Measurements from ENCODE around the gene ZNF146. TPM values are rescaled to one million over a fixed set of nuclear protein-coding genes. Genes with fewer than 3 reads are reported as not detected.
A peak's percentile ranks its signal among the peaks of the same experiment; 100 is the strongest.
"Not testable (repeated sequence)": the region's sequence is repeated elsewhere in the genome, so short reads cannot be mapped to it uniquely, and the experiment has no call there.

Gene ZNF146
- total and polyA plus RNA-seq, 7 donors, result 28.0 to 71.7 (median 52.1) TPM

- no peaks in the 10 kb centered on the region for H3K9me3 ChIP-seq
- 95 to 96% methylated on average over 17 of the region's 17 CpGs for WGBS, 2 donors
- H3K27me3 ChIP-seq, result no peaks in the 10 kb centered on the region
- H3K36me3 ChIP-seq, result peaks cover 3 to 19% (median 8%) of the 10 kb centered on the region in 4 donors
- no peak overlapping the region for H3K4me3 ChIP-seq
- intact Hi-C loops (cut with DNase I), result no loop called here
- DNase-seq, result no peak
- H3K27ac ChIP-seq, result no peak overlapping the region
- TF ChIP-seq POLR2AphosphoS5 (IDR thresholded peaks at IDR 0.05) (no peak), EP300 (IDR thresholded peaks at IDR 0.05) (no peak), POLR2A (IDR thresholded peaks at IDR 0.05) (no peak)
- TF ChIP-seq, protein P1, sequence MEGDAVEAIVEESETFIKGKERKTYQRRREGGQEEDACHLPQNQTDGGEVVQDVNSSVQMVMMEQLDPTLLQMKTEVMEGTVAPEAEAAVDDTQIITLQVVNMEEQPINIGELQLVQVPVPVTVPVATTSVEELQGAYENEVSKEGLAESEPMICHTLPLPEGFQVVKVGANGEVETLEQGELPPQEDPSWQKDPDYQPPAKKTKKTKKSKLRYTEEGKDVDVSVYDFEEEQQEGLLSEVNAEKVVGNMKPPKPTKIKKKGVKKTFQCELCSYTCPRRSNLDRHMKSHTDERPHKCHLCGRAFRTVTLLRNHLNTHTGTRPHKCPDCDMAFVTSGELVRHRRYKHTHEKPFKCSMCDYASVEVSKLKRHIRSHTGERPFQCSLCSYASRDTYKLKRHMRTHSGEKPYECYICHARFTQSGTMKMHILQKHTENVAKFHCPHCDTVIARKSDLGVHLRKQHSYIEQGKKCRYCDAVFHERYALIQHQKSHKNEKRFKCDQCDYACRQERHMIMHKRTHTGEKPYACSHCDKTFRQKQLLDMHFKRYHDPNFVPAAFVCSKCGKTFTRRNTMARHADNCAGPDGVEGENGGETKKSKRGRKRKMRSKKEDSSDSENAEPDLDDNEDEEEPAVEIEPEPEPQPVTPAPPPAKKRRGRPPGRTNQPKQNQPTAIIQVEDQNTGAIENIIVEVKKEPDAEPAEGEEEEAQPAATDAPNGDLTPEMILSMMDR (IDR thresholded peaks at IDR 0.05), result no peak
- H3K4me1 ChIP-seq, result no peaks in the 10 kb centered on the region
Observed at GRCh38 chr19:36182612-36183244, 32.2 kb upstream of the ZNF146 start.

DNA sequence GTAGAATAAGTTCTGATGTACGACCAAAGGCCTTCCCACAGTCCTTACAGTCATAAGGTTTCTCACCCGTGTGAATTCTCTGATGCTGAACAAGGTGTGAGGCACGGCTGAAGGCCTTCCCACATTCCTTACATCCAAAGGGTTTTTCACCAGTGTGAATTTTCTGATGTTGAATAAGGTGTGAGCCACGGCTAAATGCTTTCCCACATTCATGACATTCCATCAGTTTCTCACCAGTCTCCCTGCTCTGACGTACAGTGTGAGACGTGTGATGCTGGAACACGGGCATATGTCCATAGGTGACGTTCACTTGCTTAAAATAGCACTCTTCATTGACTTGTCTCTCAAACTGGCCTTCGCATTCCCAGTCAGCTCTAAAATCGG is 31.7 kb upstream of the ZNF146 start:
- H3K36me3 ChIP-seq, result peaks cover 3 to 19% (median 8%) of the 10 kb centered on the region in 4 donors
- H3K4me3 ChIP-seq, result no peak overlapping the region
- TF ChIP-seq POLR2A (IDR thresholded peaks at IDR 0.05), result no peak
- TF ChIP-seq, protein P1 (IDR thresholded peaks at IDR 0.05), result no peak
- TF ChIP-seq POLR2AphosphoS5 (IDR thresholded peaks at IDR 0.05), result no peak
- TF ChIP-seq EP300 (IDR thresholded peaks at IDR 0.05), result no peak
- no peaks in the 10 kb centered on the region for H3K4me1 ChIP-seq
- H3K27ac ChIP-seq, result no peak overlapping the region
- DNase-seq, result no peak
- no peaks in the 10 kb centered on the region for H3K27me3 ChIP-seq
- no peaks in the 10 kb centered on the region for H3K9me3 ChIP-seq
- intact Hi-C loops (cut with DNase I), result no loop called here
- WGBS, 2 donors, result 90 to 93% methylated on average over 10 of the region's 10 CpGs

- WGBS, 2 donors, result 92 to 96% methylated on average over 5 of the region's 5 CpGs
Observed at GRCh38 chr19:36186722-36187121, 28.2 kb upstream of the ZNF146 start.

DNA sequence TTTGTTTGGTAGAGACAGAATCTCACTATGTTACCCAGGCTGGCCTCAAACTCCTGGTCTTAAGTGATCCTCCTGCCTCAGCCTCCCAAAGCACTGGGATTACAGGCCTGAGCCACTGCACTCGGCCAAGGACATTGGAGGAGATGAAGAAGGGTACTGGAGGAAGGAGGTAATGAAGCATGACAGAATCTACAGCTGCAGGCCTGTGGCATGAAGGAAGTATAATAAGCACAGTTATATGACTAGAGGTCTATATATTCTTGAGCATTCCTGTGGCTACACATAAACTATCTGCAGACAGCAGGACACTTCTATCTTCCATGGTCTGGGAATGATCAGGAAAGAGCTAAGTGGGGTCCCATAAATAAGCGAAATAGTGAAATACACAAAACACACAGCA is 18.7 kb upstream of the ZNF146 start:
- no peaks in the 10 kb centered on the region for H3K4me1 ChIP-seq
- WGBS, 2 donors, result 91 to 96% methylated on average over 2 of the region's 2 CpGs
- intact Hi-C loops (cut with DNase I), result loop anchor here (10.0 kb wide), 1 partner anchor 299 kb away; no protein-coding TSS in a partner anchor
- no peak for DNase-seq
- H3K36me3 ChIP-seq, result peaks cover 0 to 26% (median 14%) of the 10 kb centered on the region in 4 donors
- H3K27ac ChIP-seq, result no peak overlapping the region
- H3K27me3 ChIP-seq, result no peaks in the 10 kb centered on the region
- H3K4me3 ChIP-seq, result no peak overlapping the region
- TF ChIP-seq EP300 (IDR thresholded peaks at IDR 0.05), result no peak
- TF ChIP-seq, protein P1 (IDR thresholded peaks at IDR 0.05), result no peak
- TF ChIP-seq POLR2A (IDR thresholded peaks at IDR 0.05), result no peak
- no peak for TF ChIP-seq POLR2AphosphoS5 (IDR thresholded peaks at IDR 0.05)
- H3K9me3 ChIP-seq, result no peaks in the 10 kb centered on the region

More at GRCh38 chr19:36186722-36187121, 28.2 kb upstream of the ZNF146 start:
- peaks cover 3 to 19% (median 8%) of the 10 kb centered on the region in 4 donors for H3K36me3 ChIP-seq
- intact Hi-C loops (cut with DNase I); DNase-seq; H3K27ac ChIP-seq; H3K9me3 ChIP-seq; H3K4me1 ChIP-seq; H3K4me3 ChIP-seq; H3K27me3 ChIP-seq: not testable (repeated sequence)

- TF ChIP-seq, protein P1 (IDR thresholded peaks at IDR 0.05), result no peak
- TF ChIP-seq EP300 (IDR thresholded peaks at IDR 0.05) (no peak), POLR2A (IDR thresholded peaks at IDR 0.05) (no peak), POLR2AphosphoS5 (IDR thresholded peaks at IDR 0.05) (peak in 2 of 4 donors; percentile 7 to 18)
- Histone ChIP-seq H3K27me3 (no peaks in the 10 kb centered on the region), H3K4me1 (no peaks in the 10 kb centered on the region), H3K36me3 (peaks cover 0 to 24% (median 14%) of the 10 kb centered on the region in 4 donors), H3K4me3 (no peak overlapping the region), H3K9me3 (no peaks in the 10 kb centered on the region), H3K27ac (peak overlapping the region in 1 of 4 donors; percentile 26)
- WGBS, 2 donors, result 93 to 97% methylated on average over 2 of the region's 2 CpGs
- intact Hi-C loops (cut with DNase I), result loop anchor here (10.0 kb wide), 1 partner anchor 297 kb away; no protein-coding TSS in a partner anchor
- no peak for DNase-seq
Observed at GRCh38 chr19:36198119-36198518, 16.8 kb upstream of the ZNF146 start.
